H1 (cell line): ENCODE measurements around the gene PFDN1. TPM values are rescaled to one million over a fixed set of nuclear protein-coding genes. Genes with fewer than 3 reads are reported as not detected.

Experiments
- CTCF ChIA-PET: fragments of 300-600 bp; sonication (Branson Sonifier 250); formaldehyde crosslinking; loops from one replicate; lab custom pipeline; 2021; ENCODE audit not compliant: partially characterized antibody; lab: Charles Lee
- POLR2A ChIA-PET: fragments of 300-600 bp; sonication (Branson Sonifier 250); formaldehyde crosslinking; loops from one replicate; lab custom pipeline; 2021; ENCODE audit warnings: inconsistent platforms; ENCODE audit not compliant: partially characterized antibody; lab: Charles Lee
- DNase-seq, 2 experiments: peaks; one replicate each; pipeline versions ENCODE4 v3.0.0 to v3.0.0-alpha.2; 2010 to 2022; ENCODE audit warnings: low spot score in 2 of 2, low read depth in 1 of 2, mixed read lengths in 1 of 2
- FAIRE-seq: peaks from 2 replicates; lab custom pipeline; 2011; peaks lifted over from hg19 to GRCh38; lab: Jason Lieb, UNC
- H2AFZ ChIP-seq: 2 replicates; pipeline ENCODE4 v1.8.1; 2012; ENCODE audit warnings: low read length, inconsistent platforms
- H2AK5ac ChIP-seq: 2 replicates; pipeline ENCODE4 v1.6.1; 2013; ENCODE audit warnings: low read depth, low read length
- H2BK120ac ChIP-seq: replicated peaks from 2 replicates; pipeline ENCODE3; 2013; ENCODE audit warnings: low read depth, low read length, inconsistent platforms
- H2BK12ac ChIP-seq: 2 replicates; pipeline ENCODE4 v1.6.1; 2013; ENCODE audit warnings: low read depth, low read length
- H2BK15ac ChIP-seq: 2 replicates; pipeline ENCODE4 v1.6.1; 2013; ENCODE audit warnings: low read length
- H2BK20ac ChIP-seq: 2 replicates; pipeline ENCODE4 v1.6.1; 2013; ENCODE audit warnings: low read length
- H2BK5ac ChIP-seq: 2 replicates; pipeline ENCODE4 v1.6.1; 2013; ENCODE audit warnings: low read depth, low read length
- H3K14ac ChIP-seq: 2 replicates; pipeline ENCODE4 v1.6.1; 2013; ENCODE audit warnings: inconsistent platforms; ENCODE audit not compliant: insufficient read length
- H3K18ac ChIP-seq: 2 replicates; pipeline ENCODE4 v1.6.1; 2013; ENCODE audit warnings: low read length; ENCODE audit errors: extremely low read depth
- H3K23ac ChIP-seq: 2 replicates; pipeline ENCODE4 v1.6.1; 2013; ENCODE audit warnings: inconsistent platforms; ENCODE audit not compliant: insufficient read length
- H3K23me2 ChIP-seq: 2 replicates; pipeline ENCODE4 v1.6.1; 2013; ENCODE audit warnings: low read depth, low read length
- H3K27ac ChIP-seq: 2 replicates; pipeline ENCODE4 v1.6.1; 2011; ENCODE audit warnings: low read depth, low read length, inconsistent platforms
- H3K27me3 ChIP-seq, 4 experiments: replicated peaks in 1 of 4; 1 replicate in 1 of 4; 2 replicates in 3 of 4; pipeline versions ENCODE4 v1.6.1 to v1.8.1; 2011 to 2013; ENCODE audit warnings: low read length in 3 of 4, mild to moderate bottlenecking in 3 of 4, inconsistent platforms in 2 of 4, mixed read lengths in 2 of 4, moderate library complexity in 1 of 4; ENCODE audit not compliant: control insufficient read depth in 3 of 4, insufficient read depth in 3 of 4; ENCODE audit errors: extremely low read depth in 1 of 4
- H3K36me3 ChIP-seq, 4 experiments: 2 replicates each; pipeline versions ENCODE4 v1.6.1 to v1.8.1; 2011 to 2013; ENCODE audit warnings: mild to moderate bottlenecking in 4 of 4, low read length in 3 of 4, moderate library complexity in 2 of 4, control low read depth in 1 of 4, inconsistent platforms in 1 of 4; ENCODE audit not compliant: insufficient read depth in 4 of 4, control insufficient read depth in 2 of 4
- H3K4ac ChIP-seq: replicated peaks from 2 replicates; pipeline ENCODE3; 2013; ENCODE audit warnings: low read length, low read depth, mixed read lengths, inconsistent platforms; ENCODE audit not compliant: insufficient read length
- H3K4me1 ChIP-seq, 4 experiments: replicated peaks in 1 of 4; 1 replicate in 1 of 4; 2 replicates in 3 of 4; pipeline versions ENCODE4 v1.6.1 to v1.8.1; 2011 to 2013; ENCODE audit warnings: low read length in 3 of 4, inconsistent platforms in 2 of 4, mixed read lengths in 1 of 4; ENCODE audit not compliant: insufficient read depth in 4 of 4, control insufficient read depth in 3 of 4
- H3K4me2 ChIP-seq, 2 experiments: 2 replicates each; pipeline versions ENCODE4 v1.6.1 to v1.8.1; 2011 to 2013; ENCODE audit warnings: low read depth in 2 of 2, low read length in 2 of 2, control low read depth in 1 of 2, inconsistent platforms in 1 of 2, mild to moderate bottlenecking in 1 of 2; ENCODE audit not compliant: insufficient read depth in 1 of 2
- H3K4me3 ChIP-seq, 4 experiments: fragments of 200-600, 300-600 bp in 1 of 4; sonication (generic), shearing (Covaris generic), sonication (Bioruptor Twin) in 1 of 4; 2 replicates each; pipeline versions ENCODE4 v1.5.1 to v1.8.1; 2011 to 2016; ENCODE audit warnings: low read length in 4 of 4, low read depth in 3 of 4, control low read depth in 2 of 4, inconsistent platforms in 2 of 4, mild to moderate bottlenecking in 2 of 4, mixed read lengths in 1 of 4, moderate library complexity in 1 of 4; ENCODE audit not compliant: insufficient read depth in 2 of 4; ENCODE audit errors: extremely low read depth in 1 of 4
- H3K56ac ChIP-seq: replicated peaks from 2 replicates; pipeline ENCODE3; 2013; ENCODE audit warnings: low read depth, mild to moderate bottlenecking, mixed read lengths, low read length, inconsistent platforms; ENCODE audit not compliant: insufficient read length
- H3K79me1 ChIP-seq: 2 replicates; pipeline ENCODE4 v1.6.1; 2013; ENCODE audit warnings: low read depth, low read length, control low read depth
- H3K79me2 ChIP-seq, 2 experiments: 2 replicates each; pipeline versions ENCODE4 v1.6.1 to v1.8.1; 2012 to 2013; ENCODE audit warnings: low read length in 2 of 2, mild to moderate bottlenecking in 2 of 2, inconsistent platforms in 1 of 2; ENCODE audit not compliant: insufficient read depth in 2 of 2, control insufficient read depth in 1 of 2
- H3K9ac ChIP-seq, 4 experiments: replicated peaks in 1 of 4; 1 replicate in 1 of 4; 2 replicates in 3 of 4; pipeline versions ENCODE4 v1.6.1 to v1.8.1; 2011 to 2013; ENCODE audit warnings: low read depth in 3 of 4, low read length in 3 of 4, control low read depth in 2 of 4, mild to moderate bottlenecking in 2 of 4, moderate library complexity in 2 of 4, inconsistent platforms in 1 of 4; ENCODE audit errors: extremely low read depth in 1 of 4
- H3K9me3 ChIP-seq, 2 experiments: 2 replicates each; pipeline versions ENCODE4 v1.6.1 to v1.8.1; 2012 to 2013; ENCODE audit warnings: mild to moderate bottlenecking in 2 of 2, moderate library complexity in 2 of 2, control low read depth in 1 of 2, inconsistent platforms in 1 of 2, low read depth in 1 of 2, low read length in 1 of 2, mixed read lengths in 1 of 2; ENCODE audit not compliant: insufficient read depth in 2 of 2
- H4K20me1 ChIP-seq, 2 experiments: replicated peaks in 1 of 2; 2 replicates each; pipeline versions ENCODE3 to v1.8.1; 2011 to 2013; ENCODE audit warnings: inconsistent platforms in 2 of 2, low read length in 2 of 2, mild to moderate bottlenecking in 1 of 2; ENCODE audit not compliant: insufficient read depth in 2 of 2, control insufficient read depth in 1 of 2
- H4K5ac ChIP-seq: 2 replicates; pipeline ENCODE4 v1.6.1; 2013; ENCODE audit warnings: low read length, low read depth, mixed read lengths, inconsistent platforms; ENCODE audit not compliant: insufficient read length
- H4K8ac ChIP-seq: 2 replicates; pipeline ENCODE4 v1.8.0; 2013; ENCODE audit warnings: mild to moderate bottlenecking, moderate library complexity, low read length, inconsistent platforms; ENCODE audit not compliant: insufficient read depth; ENCODE audit errors: extremely low read depth
- H4K91ac ChIP-seq: replicated peaks from 2 replicates; pipeline ENCODE3; 2013; ENCODE audit warnings: low read length, mixed read lengths, inconsistent platforms; ENCODE audit not compliant: insufficient read length
- ASH2L ChIP-seq: fragments of 200-600, 300-600 bp; sonication (generic); IDR thresholded peaks from one replicate; pipeline ENCODE4 v1.7.1; 2017; ENCODE audit warnings: low read length
- BACH1 ChIP-seq: IDR thresholded peaks from 2 replicates; pipeline ENCODE4 v1.6.1; 2012; ENCODE audit warnings: low read length, improper control_type of control experiment
- BCL11A ChIP-seq, 2 experiments: IDR thresholded peaks; one replicate each; pipeline ENCODE4 v1.6.1; 2011; ENCODE audit warnings: low read depth in 2 of 2, low read length in 2 of 2, mild to moderate bottlenecking in 2 of 2
- CHD2 ChIP-seq: IDR thresholded peaks from 2 replicates; pipeline ENCODE4 v1.6.1; 2012; ENCODE audit warnings: low read length, improper control_type of control experiment
- GABPA ChIP-seq: IDR thresholded peaks from 2 replicates; pipeline ENCODE4 v1.6.1; 2011; ENCODE audit warnings: mild to moderate bottlenecking, low read length, moderate library complexity, borderline replicate concordance; ENCODE audit not compliant: insufficient read depth
- HDAC2 ChIP-seq, 2 experiments: fragments of 300-600 bp in 1 of 2; sonication (generic) in 1 of 2; IDR thresholded peaks; 2 replicates each; pipeline ENCODE4 v1.6.1; 2011 to 2012; ENCODE audit warnings: low read depth in 2 of 2, low read length in 2 of 2, mild to moderate bottlenecking in 2 of 2, moderate library complexity in 2 of 2, borderline replicate concordance in 1 of 2, inconsistent platforms in 1 of 2
- KDM4A ChIP-seq: IDR thresholded peaks from one replicate; pipeline ENCODE4 v1.7.1; 2012; ENCODE audit warnings: low read depth, mild to moderate bottlenecking, moderate library complexity, low read length, inconsistent platforms; ENCODE audit not compliant: severe bottlenecking
- MAFK ChIP-seq: IDR thresholded peaks from 2 replicates; pipeline ENCODE4 v1.6.1; 2012; ENCODE audit warnings: low read depth, mild to moderate bottlenecking, improper control_type of control experiment, low read length
- NANOG ChIP-seq: IDR thresholded peaks from 2 replicates; pipeline ENCODE4 v1.6.1; 2011; ENCODE audit warnings: low read length, low read depth, mild to moderate bottlenecking, inconsistent platforms; ENCODE audit not compliant: insufficient read depth, poor library complexity, severe bottlenecking
- SIN3A ChIP-seq, 2 experiments: IDR thresholded peaks in 1 of 2; conservative IDR thresholded peaks in 1 of 2; 2 replicates each; pipeline ENCODE4 v1.6.1; 2011 to 2012; ENCODE audit warnings: low read length in 2 of 2, improper control_type of control experiment in 1 of 2, low read depth in 1 of 2, mild to moderate bottlenecking in 1 of 2
- SP1 ChIP-seq: IDR thresholded peaks from 2 replicates; pipeline ENCODE4 v1.6.1; 2011; ENCODE audit warnings: low read depth, low read length
- SP2 ChIP-seq: IDR thresholded peaks from 2 replicates; pipeline ENCODE4 v1.6.1; 2012; ENCODE audit warnings: mild to moderate bottlenecking, low read length, inconsistent platforms
- YY1 ChIP-seq: IDR thresholded peaks from 2 replicates; pipeline ENCODE4 v1.6.1; 2011; ENCODE audit warnings: low read depth, mild to moderate bottlenecking, low read length
- WGBS, 2 experiments: shearing (Covaris generic) in 1 of 2; methylation state at CpG; one replicate each; pipeline versions ENCODE4 v1.1.6 to v1.1.7; 2013 to 2015; ENCODE audit warnings: low lambda C conversion rate in 2 of 2, mixed read lengths in 2 of 2, inconsistent platforms in 1 of 2, low coverage in 1 of 2, missing lambda C conversion rate in 1 of 2; ENCODE audit not compliant: insufficient replicate concordance in 2 of 2, insufficient coverage in 1 of 2, insufficient read length in 1 of 2; ENCODE audit errors: extremely low coverage in 1 of 2, missing lambda C conversion rate in 1 of 2; 5-methylcytosine and 5-hydroxymethylcytosine counted together
- polyA plus RNA-seq, 7 experiments: library from polyadenylated mRNA; depleted of rRNA in 3 of 7; stranded (reverse) in 5 of 7; unstranded in 2 of 7; fragments of >200 nt in 5 of 7; fragments of 200-250 nt in 2 of 7; gene quantifications; 1 replicate in 5 of 7; 2 replicates in 1 of 7; 4 replicates in 1 of 7; pipeline versions ENCODE4 v1.2.1 to v1.2.3, GENCODE V29; 2011 to 2013; ENCODE audit warnings: missing spikeins in 2 of 7, mixed read lengths in 2 of 7
- total RNA-seq: library from RNA; stranded (reverse); fragmentation: NEBNext Ultra II Directional; extraction: Animal tissue kit (Norgen Biotek cat#: 25700); gene quantifications from 2 replicates; pipeline ENCODE4 v1.2.1, GENCODE V29; 2021
- TF ChIP-seq, protein P1 (sequence below): IDR thresholded peaks from 2 replicates; pipeline ENCODE4 v1.6.1; 2012; ENCODE audit warnings: inconsistent platforms

Gene PFDN1
- total and polyA plus RNA-seq, 2 of the 8 experiments (the other 6 are each of a cell fraction or from before 2014, with no cell fraction given): 53.0 to 89.6 TPM

DNA sequence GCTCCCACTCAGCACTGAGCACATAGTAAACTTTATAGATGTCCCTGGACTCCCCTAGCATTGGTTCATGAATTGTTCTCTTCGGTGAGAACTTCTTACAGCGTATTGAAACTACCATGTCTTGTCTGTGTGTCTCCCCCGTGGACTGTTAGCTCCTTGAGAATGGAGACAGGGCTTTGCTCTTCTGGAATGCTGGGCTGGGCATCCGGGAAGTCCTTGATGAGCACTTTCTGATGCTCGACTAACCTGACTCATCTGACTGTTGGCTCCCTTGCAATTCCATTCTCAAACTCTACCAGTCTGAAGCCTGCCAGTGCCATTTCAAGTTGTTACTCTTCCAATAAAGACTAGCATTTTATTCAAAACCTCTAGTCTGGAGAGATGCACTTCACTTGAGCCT, 15.0 kb upstream of the PFDN1 start:
- no peak for DNase-seq
- Histone ChIP-seq H3K27ac (no peak overlapping the region), H3K79me2 (no peaks in the 10 kb centered on the region), H3K23me2 (no peaks in the 10 kb centered on the region), H2BK20ac (no peak overlapping the region), H3K4me2 (no peak overlapping the region), H3K4me3 (no peak overlapping the region), H3K36me3 (no peaks in the 10 kb centered on the region), H2AFZ (0 out of 2 replicates have a peak overlapping the region, but pooled peaks have one; percentile 20), H3K27me3 (no peaks in the 10 kb centered on the region), H4K91ac (no peak overlapping the region), H3K4ac (no peak overlapping the region), H3K56ac (no peak overlapping the region), H4K20me1 (no peaks in the 10 kb centered on the region), H2AK5ac (no peak overlapping the region), H2BK5ac (no peak overlapping the region), H3K14ac (no peak overlapping the region), H2BK15ac (no peak overlapping the region), H3K9ac (no peak overlapping the region), H3K4me1 (no peaks in the 10 kb centered on the region; a peak in 1 of 7 replicates), H4K8ac (no peak overlapping the region), H3K23ac (no peak overlapping the region), H3K79me1 (no peaks in the 10 kb centered on the region), H2BK12ac (no peak overlapping the region), H2BK120ac (no peak overlapping the region), H3K18ac (no peak overlapping the region), H4K5ac (no peak overlapping the region), H3K9me3 (no peaks in the 10 kb centered on the region)
- CTCF ChIA-PET: interaction anchor here (1.0 to 1.6 kb wide), 4 partner anchors 9 to 34 kb away, joined by 3 to 5 read pairs (median 4); partner anchors contain the start of gene HBEGF
- no peak for FAIRE-seq
- WGBS, 2 experiments: 93% methylated on average over 5 of the region's 5 CpGs; no CpG with 5 or more reads in 1 of the 2 experiments
- POLR2A ChIA-PET: interaction anchor here (1.2 to 2.6 kb wide), 2 partner anchors 15 to 28 kb away, joined by 7 to 8 read pairs; partner anchors contain the start of gene PFDN1
- no peak for TF ChIP-seq ASH2L
- TF ChIP-seq CHD2: no peak
- no peak for TF ChIP-seq BCL11A (IDR thresholded peaks at IDR 0.05; ENCODE audit: low read depth in 2 of 2, low read length in 2 of 2)
- TF ChIP-seq BACH1: no peak
- no peak for TF ChIP-seq SP2
- no peak for TF ChIP-seq SP1
- TF ChIP-seq, protein P1, sequence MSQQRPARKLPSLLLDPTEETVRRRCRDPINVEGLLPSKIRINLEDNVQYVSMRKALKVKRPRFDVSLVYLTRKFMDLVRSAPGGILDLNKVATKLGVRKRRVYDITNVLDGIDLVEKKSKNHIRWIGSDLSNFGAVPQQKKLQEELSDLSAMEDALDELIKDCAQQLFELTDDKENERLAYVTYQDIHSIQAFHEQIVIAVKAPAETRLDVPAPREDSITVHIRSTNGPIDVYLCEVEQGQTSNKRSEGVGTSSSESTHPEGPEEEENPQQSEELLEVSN: no peak
- TF ChIP-seq HDAC2 (IDR thresholded peaks at IDR 0.05; ENCODE audit: borderline replicate concordance in 1 of 2, low read depth in 2 of 2, low read length in 2 of 2): no peak
- TF ChIP-seq MAFK: no peak
- TF ChIP-seq GABPA: no peak
- TF ChIP-seq NANOG: no peak
- no peak for TF ChIP-seq KDM4A
- no peak for TF ChIP-seq SIN3A (conservative IDR thresholded peaks at IDR 0.05 in 1 of 2, IDR thresholded peaks at IDR 0.05 in 1 of 2; ENCODE audit: low read depth in 1 of 2, low read length in 2 of 2)
- no peak for TF ChIP-seq YY1
